ENCODE measurements around the gene SLC8A3. TPM values are rescaled to one million over a fixed set of nuclear protein-coding genes. Genes with fewer than 3 reads are reported as not detected.
A peak's percentile ranks its signal among the peaks of the same experiment; 100 is the strongest.

Gene SLC8A3
- total RNA-seq, 1 donor from 2014 or later, result 0.05 TPM

DNA sequence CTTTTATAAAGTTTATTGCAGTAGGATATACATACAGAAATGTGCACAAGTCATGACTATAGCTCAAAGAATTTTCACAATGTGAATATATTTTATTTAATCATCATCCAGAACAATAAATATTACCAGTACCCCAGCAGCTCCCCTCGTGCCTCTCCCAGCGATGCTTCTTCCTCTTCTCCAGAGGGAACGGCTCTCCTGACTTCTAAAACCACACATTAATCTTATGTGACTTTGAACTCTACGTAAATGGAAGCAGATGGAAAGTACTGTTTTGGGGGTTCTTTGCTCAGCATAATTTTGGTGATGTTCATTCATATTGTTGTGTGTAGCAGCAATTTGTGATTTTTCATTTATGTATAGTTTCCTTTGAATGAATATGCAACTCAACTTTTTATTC, 4.6 kb upstream of the SLC8A3 start:
- H3K27ac ChIP-seq (replicated peaks), result no peak overlapping the region
- H3K36me3 ChIP-seq, result no peaks in the 10 kb centered on the region
- intact Hi-C loops (cut with micrococcal nuclease), result no loop called here
- TF ChIP-seq, protein P1, sequence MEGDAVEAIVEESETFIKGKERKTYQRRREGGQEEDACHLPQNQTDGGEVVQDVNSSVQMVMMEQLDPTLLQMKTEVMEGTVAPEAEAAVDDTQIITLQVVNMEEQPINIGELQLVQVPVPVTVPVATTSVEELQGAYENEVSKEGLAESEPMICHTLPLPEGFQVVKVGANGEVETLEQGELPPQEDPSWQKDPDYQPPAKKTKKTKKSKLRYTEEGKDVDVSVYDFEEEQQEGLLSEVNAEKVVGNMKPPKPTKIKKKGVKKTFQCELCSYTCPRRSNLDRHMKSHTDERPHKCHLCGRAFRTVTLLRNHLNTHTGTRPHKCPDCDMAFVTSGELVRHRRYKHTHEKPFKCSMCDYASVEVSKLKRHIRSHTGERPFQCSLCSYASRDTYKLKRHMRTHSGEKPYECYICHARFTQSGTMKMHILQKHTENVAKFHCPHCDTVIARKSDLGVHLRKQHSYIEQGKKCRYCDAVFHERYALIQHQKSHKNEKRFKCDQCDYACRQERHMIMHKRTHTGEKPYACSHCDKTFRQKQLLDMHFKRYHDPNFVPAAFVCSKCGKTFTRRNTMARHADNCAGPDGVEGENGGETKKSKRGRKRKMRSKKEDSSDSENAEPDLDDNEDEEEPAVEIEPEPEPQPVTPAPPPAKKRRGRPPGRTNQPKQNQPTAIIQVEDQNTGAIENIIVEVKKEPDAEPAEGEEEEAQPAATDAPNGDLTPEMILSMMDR (IDR thresholded peaks at IDR 0.05; ENCODE audit: borderline replicate concordance), result no peak
- no peak overlapping the region for H3K4me3 ChIP-seq
- no peak for DNase-seq
- H3K4me1 ChIP-seq, result peaks cover 13% of the 10 kb centered on the region
- H3K9me3 ChIP-seq (replicated peaks), result peaks cover 19% of the 10 kb centered on the region
- H3K27me3 ChIP-seq (ENCODE audit: low read depth), result peaks cover 79% of the 10 kb centered on the region

DNA sequence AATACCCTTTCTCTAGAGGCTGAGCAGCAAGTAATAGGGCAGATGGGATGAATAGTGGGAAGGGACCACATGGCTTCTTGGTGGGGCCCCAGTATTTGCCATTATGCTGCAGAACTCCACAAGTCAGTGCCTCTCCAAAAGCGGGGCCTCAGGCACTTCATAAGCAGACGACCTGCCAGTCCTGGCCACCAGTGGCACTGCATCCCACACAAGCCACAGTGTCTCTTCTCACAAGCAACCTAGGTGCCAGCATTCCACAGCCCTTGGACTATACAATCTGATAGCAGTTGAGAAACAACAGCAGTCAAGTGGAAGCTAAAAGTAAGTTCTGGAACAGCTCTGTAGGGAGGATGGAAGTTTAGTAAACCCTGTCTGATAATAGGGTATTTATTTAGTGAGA, 4.2 kb upstream of the SLC8A3 start:
- intact Hi-C loops (cut with micrococcal nuclease), result no loop called here
- Histone ChIP-seq H3K4me1 (peaks cover 18% of the 10 kb centered on the region), H3K27ac (replicated peaks) (no peak overlapping the region), H3K9me3 (replicated peaks) (peaks cover 18% of the 10 kb centered on the region), H3K4me3 (no peak overlapping the region), H3K36me3 (no peaks in the 10 kb centered on the region), H3K27me3 (ENCODE audit: low read depth) (peaks cover 83% of the 10 kb centered on the region)
- DNase-seq, result no peak
- TF ChIP-seq, protein P1 (IDR thresholded peaks at IDR 0.05; ENCODE audit: borderline replicate concordance), result no peak

DNA sequence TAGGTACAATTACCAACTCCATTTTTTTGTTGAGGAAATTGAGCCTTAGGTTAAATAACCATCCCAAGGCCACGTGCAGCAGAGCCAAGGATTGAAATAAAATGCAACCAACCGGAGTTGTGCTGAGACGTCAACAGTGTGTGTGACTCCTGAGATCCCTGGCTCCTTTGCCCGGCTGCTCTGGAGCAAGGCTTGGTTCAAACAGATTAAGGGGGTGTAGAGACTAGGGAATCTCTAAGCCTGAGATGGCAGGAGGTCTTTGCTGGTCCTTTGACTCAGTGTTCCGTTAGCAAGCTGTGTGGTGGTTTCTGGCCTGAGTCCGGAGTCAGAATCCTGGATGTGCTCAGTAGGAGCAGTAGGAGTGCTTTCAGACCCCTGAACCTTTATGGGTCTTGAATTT, 1.4 kb upstream of the SLC8A3 start:
- H3K4me3 ChIP-seq, result no peak overlapping the region
- no peaks in the 10 kb centered on the region for H3K36me3 ChIP-seq
- peaks cover 4% of the 10 kb centered on the region for H3K9me3 ChIP-seq (replicated peaks)
- TF ChIP-seq, protein P1 (IDR thresholded peaks at IDR 0.05; ENCODE audit: borderline replicate concordance), result no peak
- no peak for DNase-seq
- H3K27me3 ChIP-seq (ENCODE audit: low read depth), result peaks cover 95% of the 10 kb centered on the region
- H3K4me1 ChIP-seq, result peaks cover 22% of the 10 kb centered on the region
- H3K27ac ChIP-seq (replicated peaks), result no peak overlapping the region
- intact Hi-C loops (cut with micrococcal nuclease), result no loop called here

DNA sequence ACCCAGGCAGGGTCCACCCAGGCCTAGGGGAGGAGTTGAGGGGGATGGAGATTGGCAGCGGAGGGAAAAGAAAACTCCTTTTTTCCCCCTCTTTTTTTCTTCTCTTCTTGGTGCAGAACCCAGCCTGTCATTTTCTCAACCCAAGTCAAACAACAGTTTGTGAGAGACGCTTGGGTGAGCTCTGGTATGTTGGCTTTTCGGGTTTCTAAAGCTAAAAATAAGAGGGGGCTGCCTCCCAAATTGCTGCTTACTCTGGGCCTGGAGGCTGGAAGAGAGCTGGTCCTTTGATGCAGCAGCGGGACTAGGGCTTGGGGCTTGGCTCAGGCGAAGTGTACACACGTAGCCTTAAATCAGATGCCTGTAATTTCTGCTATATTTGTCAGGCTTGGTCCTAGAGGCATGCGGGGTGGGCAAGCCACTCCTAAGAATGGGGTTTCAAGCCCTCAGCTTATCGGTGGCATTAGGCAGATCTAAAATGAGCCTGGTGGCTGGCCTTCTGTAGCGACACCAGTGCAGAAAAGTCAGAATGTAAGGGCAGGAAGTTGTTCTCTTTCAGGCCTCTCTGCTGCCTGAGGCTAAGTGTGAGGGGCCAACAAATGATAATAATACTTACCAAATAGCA, 816 bp upstream of the SLC8A3 start:
- Histone ChIP-seq H3K36me3 (no peaks in the 10 kb centered on the region), H3K9me3 (replicated peaks) (no peaks in the 10 kb centered on the region), H3K27ac (replicated peaks) (no peak overlapping the region), H3K4me1 (peaks cover 22% of the 10 kb centered on the region), H3K27me3 (ENCODE audit: low read depth) (peaks cover 97% of the 10 kb centered on the region), H3K4me3 (peak overlapping the region; percentile 64)
- TF ChIP-seq, protein P1 (IDR thresholded peaks at IDR 0.05; ENCODE audit: borderline replicate concordance), result no peak
- intact Hi-C loops (cut with micrococcal nuclease), result no loop called here
- DNase-seq, result no peak

DNA sequence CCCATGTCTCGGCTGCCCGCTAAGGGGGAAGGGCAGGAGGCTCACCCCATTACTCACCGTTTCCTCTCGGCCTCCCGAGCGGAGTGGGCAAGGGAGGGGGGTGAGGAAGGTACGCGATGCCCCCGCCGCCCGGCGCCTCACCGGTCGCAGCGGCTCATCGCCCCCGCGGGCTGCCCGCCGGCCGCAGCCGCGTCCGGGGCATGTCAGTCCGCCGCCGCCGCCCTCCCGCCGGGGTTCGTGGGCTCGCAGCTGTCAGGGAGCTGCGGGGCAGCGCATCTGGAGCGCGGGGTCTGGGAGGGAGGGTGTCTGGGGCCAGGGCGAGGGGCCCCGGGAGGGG, 461 bp downstream of the SLC8A3 start:
- TF ChIP-seq, protein P1 (IDR thresholded peaks at IDR 0.05; ENCODE audit: borderline replicate concordance), result no peak
- intact Hi-C loops (cut with micrococcal nuclease), result no loop called here
- Histone ChIP-seq H3K4me3 (peak overlapping the region; percentile 64), H3K4me1 (peaks cover 22% of the 10 kb centered on the region), H3K36me3 (no peaks in the 10 kb centered on the region), H3K27me3 (ENCODE audit: low read depth) (peaks cover 94% of the 10 kb centered on the region), H3K27ac (replicated peaks) (no peak overlapping the region), H3K9me3 (replicated peaks) (no peaks in the 10 kb centered on the region)
- no peak for DNase-seq
